HepG2 (cell line): Measurements from ENCODE around the gene FLYWCH1. TPM values are rescaled to one million over a fixed set of nuclear protein-coding genes. Genes with fewer than 3 reads are reported as not detected.

Experiments
- ADNP ChIP-seq: sonication (generic); formaldehyde crosslinking; IDR thresholded peaks from 2 replicates; pipeline ENCODE4 v1.4.0; 2020; ENCODE audit warnings: missing genetic modification reagents
- ARNT ChIP-seq: fragments of 450-650 bp; IDR thresholded peaks from 2 replicates; pipeline ENCODE4 v1.6.1; 2017
- DPF2 ChIP-seq: sonication (generic); formaldehyde crosslinking; IDR thresholded peaks from 2 replicates; pipeline ENCODE4 v1.4.0; 2020; ENCODE audit warnings: mild to moderate bottlenecking, low read depth, missing genetic modification reagents, borderline replicate concordance
- GFI1 ChIP-seq: sonication (generic); formaldehyde crosslinking; IDR thresholded peaks from 2 replicates; pipeline ENCODE4 v1.5.0; 2020; ENCODE audit warnings: missing genetic modification reagents, mild to moderate bottlenecking, borderline replicate concordance
- GTF3A ChIP-seq: sonication (generic); formaldehyde crosslinking; conservative IDR thresholded peaks from 2 replicates; pipeline ENCODE4 v1.4.0; 2020; ENCODE audit warnings: mild to moderate bottlenecking, missing genetic modification reagents
- IRX3 ChIP-seq: sonication (generic); formaldehyde crosslinking; IDR thresholded peaks from 2 replicates; pipeline ENCODE4 v1.8.1; 2023; ENCODE audit warnings: mild to moderate bottlenecking, low read depth, missing genetic modification reagents, borderline replicate concordance
- KLF12 ChIP-seq: sonication (generic); formaldehyde crosslinking; IDR thresholded peaks from 2 replicates; pipeline ENCODE4 v1.4.0; 2020; ENCODE audit warnings: missing genetic modification reagents, borderline replicate concordance
- RXRA ChIP-seq: sonication (generic); formaldehyde crosslinking; IDR thresholded peaks from 2 replicates; pipeline ENCODE4 v1.5.1; 2020; ENCODE audit warnings: missing genetic modification reagents
- SIN3A ChIP-seq: IDR thresholded peaks from 2 replicates; pipeline ENCODE4 v1.6.1; 2011; ENCODE audit warnings: low read depth, mild to moderate bottlenecking, control low read depth, low read length, borderline replicate concordance
- TAF15 ChIP-seq: fragments of 200-400 bp; formaldehyde crosslinking; IDR thresholded peaks from one replicate; pipeline ENCODE4 v1.6.1; 2018; ENCODE audit warnings: mild to moderate bottlenecking, low read depth, low read length; ENCODE audit not compliant: poor library complexity, severe bottlenecking
- TOE1 ChIP-seq: sonication (generic); formaldehyde crosslinking; IDR thresholded peaks from 2 replicates; pipeline ENCODE4 v1.4.0; 2020; ENCODE audit warnings: mild to moderate bottlenecking, missing genetic modification reagents
- ZBTB1 ChIP-seq: sonication (generic); formaldehyde crosslinking; IDR thresholded peaks from 2 replicates; pipeline ENCODE4 v1.4.0; 2020; ENCODE audit warnings: missing genetic modification reagents, borderline replicate concordance
- ZBTB8A ChIP-seq: sonication (generic); formaldehyde crosslinking; IDR thresholded peaks from 2 replicates; pipeline ENCODE4 v1.4.0; 2020; ENCODE audit warnings: mild to moderate bottlenecking, low read depth, missing genetic modification reagents, borderline replicate concordance
- ZFP37 ChIP-seq: sonication (generic); formaldehyde crosslinking; IDR thresholded peaks from 2 replicates; pipeline ENCODE4 v1.4.0; 2020; ENCODE audit warnings: missing genetic modification reagents, borderline replicate concordance
- ZKSCAN5 ChIP-seq: sonication (generic); formaldehyde crosslinking; IDR thresholded peaks from 2 replicates; pipeline ENCODE4 v1.5.1; 2020; ENCODE audit warnings: mild to moderate bottlenecking, missing genetic modification reagents
- ZNF253 ChIP-seq: sonication (generic); formaldehyde crosslinking; IDR thresholded peaks from 2 replicates; pipeline ENCODE4 v1.8.0; 2022; ENCODE audit warnings: mild to moderate bottlenecking, missing genetic modification reagents, borderline replicate concordance
- ZNF530 ChIP-seq: sonication (generic); formaldehyde crosslinking; IDR thresholded peaks from 2 replicates; pipeline ENCODE4 v1.5.0; 2020; ENCODE audit warnings: low read depth, mild to moderate bottlenecking, missing genetic modification reagents
- ZNF670 ChIP-seq: sonication (generic); formaldehyde crosslinking; IDR thresholded peaks from 2 replicates; pipeline ENCODE4 v1.8.0; 2022; ENCODE audit warnings: mild to moderate bottlenecking, missing genetic modification reagents, borderline replicate concordance
- ZNF713 ChIP-seq: sonication (generic); formaldehyde crosslinking; IDR thresholded peaks from 2 replicates; pipeline ENCODE4 v1.4.0; 2020; ENCODE audit warnings: mild to moderate bottlenecking, missing genetic modification reagents
- ZNF766 ChIP-seq: sonication (generic); formaldehyde crosslinking; IDR thresholded peaks from 2 replicates; pipeline ENCODE4 v1.5.0; 2020; ENCODE audit warnings: missing genetic modification reagents, borderline replicate concordance
- ZNF777 ChIP-seq: sonication (generic); formaldehyde crosslinking; IDR thresholded peaks from 2 replicates; pipeline ENCODE4 v1.4.0; 2020; ENCODE audit warnings: missing genetic modification reagents
- ZZZ3 ChIP-seq: sonication (generic); formaldehyde crosslinking; IDR thresholded peaks from 2 replicates; pipeline ENCODE4 v1.4.0; 2020; ENCODE audit warnings: missing genetic modification reagents, mild to moderate bottlenecking, borderline replicate concordance
- polyA plus RNA-seq, 8 experiments: library from polyadenylated mRNA; depleted of rRNA in 3 of 8; stranded (reverse) in 7 of 8; unstranded in 1 of 8; fragments of >200 nt; fragmentation: Illumina TruSeq in 4 of 8; extraction: Trizol in 4 of 8; gene quantifications; 2 replicates each; pipeline versions ENCODE4 v1.2.1 to v1.2.3, GENCODE V29; 2011 to 2016; ENCODE audit warnings: low read depth in 4 of 8, missing spikeins in 1 of 8, mixed read lengths in 1 of 8; ENCODE audit not compliant: insufficient read depth in 1 of 8
- total RNA-seq, 5 experiments: library from RNA; depleted of rRNA; stranded (reverse); fragments of >200 nt; fragmentation: Illumina TruSeq; extraction: Trizol; gene quantifications; 2 replicates each; pipeline ENCODE4 v1.2.3, GENCODE V29; 2016; ENCODE audit warnings: low read depth in 1 of 5
- TF ChIP-seq, protein P1 (sequence below): sonication (generic); formaldehyde crosslinking; IDR thresholded peaks from 2 replicates; pipeline ENCODE4 v1.4.0; 2020; ENCODE audit warnings: mild to moderate bottlenecking, missing genetic modification reagents
- TF ChIP-seq, protein P2 (sequence below): sonication (generic); formaldehyde crosslinking; IDR thresholded peaks from 2 replicates; pipeline ENCODE4 v1.4.0; 2020; ENCODE audit warnings: missing genetic modification reagents

Gene FLYWCH1
- total and polyA plus RNA-seq, 2 of the 13 experiments (the other 11 are each of a cell fraction or from before 2014, with no cell fraction given) = 7.3 to 12.4 TPM

DNA sequence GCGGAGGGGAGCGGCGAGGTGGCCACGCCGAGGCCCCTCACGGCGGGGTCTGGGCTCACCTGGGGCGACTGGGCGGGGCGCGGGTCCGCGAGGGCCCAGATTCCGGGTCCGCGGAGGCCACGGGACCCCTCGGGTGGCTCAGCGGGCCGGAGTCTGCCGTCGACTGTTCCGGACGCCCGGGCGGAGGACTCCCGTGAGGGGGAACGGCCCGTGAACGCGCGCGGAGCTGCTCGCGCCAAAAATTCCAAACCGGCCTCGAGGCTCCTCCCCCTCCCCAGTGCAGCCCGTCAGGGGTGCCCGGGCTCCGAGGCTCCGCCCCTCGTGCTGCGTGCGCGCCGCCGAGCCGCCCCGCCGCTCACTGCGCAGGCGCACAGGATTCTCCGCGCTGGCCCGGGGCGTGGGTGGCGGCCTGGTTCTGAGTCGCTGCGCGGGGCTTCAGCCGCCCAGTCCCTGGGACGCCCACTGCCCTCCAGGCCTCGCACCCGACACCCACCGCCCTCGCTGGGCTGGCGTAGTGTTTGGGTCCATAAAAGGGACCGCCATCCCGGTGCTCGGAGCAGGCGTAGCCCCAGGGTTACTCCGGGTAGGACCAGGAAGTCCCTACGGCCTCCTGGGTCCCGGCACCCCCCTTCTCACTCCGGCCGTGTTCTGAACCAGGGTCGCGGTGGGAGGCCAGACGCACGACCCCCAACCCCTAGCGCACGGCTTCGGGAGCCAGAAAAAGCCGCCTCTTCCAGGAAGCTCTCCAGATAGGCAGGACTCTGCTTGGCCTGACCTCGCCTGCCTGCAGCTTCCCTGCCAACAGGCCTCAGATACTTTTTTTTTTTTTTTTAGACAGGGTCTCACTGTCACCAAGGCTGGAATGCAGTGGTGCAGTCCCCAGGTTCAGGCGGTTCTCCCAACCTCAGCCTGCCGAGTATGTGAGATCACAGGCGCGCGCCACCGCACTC, 68.8 kb downstream of the FLYWCH1 start, which contains the start of gene PKMYT1 (continued):
- no peak for TF ChIP-seq ZFP37 (CRISPR knock-in tag)
- peak; percentile 94; the same call in 1 of the 2 replicates for TF ChIP-seq ZNF670 (CRISPR knock-in tag)
- TF ChIP-seq ZNF530 = no peak
- TF ChIP-seq ZNF766 (CRISPR knock-in tag) = no peak
- no peak; the same call in 1 of the 2 replicates for TF ChIP-seq RXRA
- TF ChIP-seq ZBTB1 (CRISPR knock-in tag) = no peak
- no peak for TF ChIP-seq TAF15
- no peak for TF ChIP-seq ZBTB8A (CRISPR knock-in tag)
- TF ChIP-seq DPF2 = no peak
- TF ChIP-seq GFI1 = peak; percentile 79; the same call in 1 of the 2 replicates
- no peak for TF ChIP-seq ADNP (CRISPR knock-in tag)
- no peak for TF ChIP-seq ZZZ3
- TF ChIP-seq GTF3A (CRISPR knock-in tag) = no peak
- TF ChIP-seq ZNF253 (CRISPR knock-in tag) = no peak
- TF ChIP-seq, protein P1, sequence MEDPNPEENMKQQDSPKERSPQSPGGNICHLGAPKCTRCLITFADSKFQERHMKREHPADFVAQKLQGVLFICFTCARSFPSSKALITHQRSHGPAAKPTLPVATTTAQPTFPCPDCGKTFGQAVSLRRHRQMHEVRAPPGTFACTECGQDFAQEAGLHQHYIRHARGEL (CRISPR knock-in tag) = no peak
- peak; percentile 82 for TF ChIP-seq KLF12 (CRISPR knock-in tag)
- peak; percentile 83; the same call in 1 of the 2 replicates for TF ChIP-seq SIN3A
- no peak for TF ChIP-seq ZKSCAN5 (CRISPR knock-in tag)
- TF ChIP-seq IRX3 (CRISPR knock-in tag) = no peak
- no peak for TF ChIP-seq TOE1 (CRISPR knock-in tag)
- TF ChIP-seq ARNT = no peak
- TF ChIP-seq, protein P2, sequence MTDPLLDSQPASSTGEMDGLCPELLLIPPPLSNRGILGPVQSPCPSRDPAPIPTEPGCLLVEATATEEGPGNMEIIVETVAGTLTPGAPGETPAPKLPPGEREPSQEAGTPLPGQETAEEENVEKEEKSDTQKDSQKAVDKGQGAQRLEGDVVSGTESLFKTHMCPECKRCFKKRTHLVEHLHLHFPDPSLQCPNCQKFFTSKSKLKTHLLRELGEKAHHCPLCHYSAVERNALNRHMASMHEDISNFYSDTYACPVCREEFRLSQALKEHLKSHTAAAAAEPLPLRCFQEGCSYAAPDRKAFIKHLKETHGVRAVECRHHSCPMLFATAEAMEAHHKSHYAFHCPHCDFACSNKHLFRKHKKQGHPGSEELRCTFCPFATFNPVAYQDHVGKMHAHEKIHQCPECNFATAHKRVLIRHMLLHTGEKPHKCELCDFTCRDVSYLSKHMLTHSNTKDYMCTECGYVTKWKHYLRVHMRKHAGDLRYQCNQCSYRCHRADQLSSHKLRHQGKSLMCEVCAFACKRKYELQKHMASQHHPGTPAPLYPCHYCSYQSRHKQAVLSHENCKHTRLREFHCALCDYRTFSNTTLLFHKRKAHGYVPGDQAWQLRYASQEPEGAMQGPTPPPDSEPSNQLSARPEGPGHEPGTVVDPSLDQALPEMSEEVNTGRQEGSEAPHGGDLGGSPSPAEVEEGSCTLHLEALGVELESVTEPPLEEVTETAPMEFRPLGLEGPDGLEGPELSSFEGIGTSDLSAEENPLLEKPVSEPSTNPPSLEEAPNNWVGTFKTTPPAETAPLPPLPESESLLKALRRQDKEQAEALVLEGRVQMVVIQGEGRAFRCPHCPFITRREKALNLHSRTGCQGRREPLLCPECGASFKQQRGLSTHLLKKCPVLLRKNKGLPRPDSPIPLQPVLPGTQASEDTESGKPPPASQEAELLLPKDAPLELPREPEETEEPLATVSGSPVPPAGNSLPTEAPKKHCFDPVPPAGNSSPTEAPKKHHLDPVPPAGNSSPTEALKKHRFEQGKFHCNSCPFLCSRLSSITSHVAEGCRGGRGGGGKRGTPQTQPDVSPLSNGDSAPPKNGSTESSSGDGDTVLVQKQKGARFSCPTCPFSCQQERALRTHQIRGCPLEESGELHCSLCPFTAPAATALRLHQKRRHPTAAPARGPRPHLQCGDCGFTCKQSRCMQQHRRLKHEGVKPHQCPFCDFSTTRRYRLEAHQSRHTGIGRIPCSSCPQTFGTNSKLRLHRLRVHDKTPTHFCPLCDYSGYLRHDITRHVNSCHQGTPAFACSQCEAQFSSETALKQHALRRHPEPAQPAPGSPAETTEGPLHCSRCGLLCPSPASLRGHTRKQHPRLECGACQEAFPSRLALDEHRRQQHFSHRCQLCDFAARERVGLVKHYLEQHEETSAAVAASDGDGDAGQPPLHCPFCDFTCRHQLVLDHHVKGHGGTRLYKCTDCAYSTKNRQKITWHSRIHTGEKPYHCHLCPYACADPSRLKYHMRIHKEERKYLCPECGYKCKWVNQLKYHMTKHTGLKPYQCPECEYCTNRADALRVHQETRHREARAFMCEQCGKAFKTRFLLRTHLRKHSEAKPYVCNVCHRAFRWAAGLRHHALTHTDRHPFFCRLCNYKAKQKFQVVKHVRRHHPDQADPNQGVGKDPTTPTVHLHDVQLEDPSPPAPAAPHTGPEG (CRISPR knock-in tag) = 0 out of 2 replicates have a peak, but pooled peaks have one; percentile 53
- TF ChIP-seq ZNF777 (CRISPR knock-in tag) = peak; percentile 67; the same call in 1 of the 2 replicates
- 0 out of 2 replicates have a peak, but pooled peaks have one; percentile 18 for TF ChIP-seq ZNF713 (CRISPR knock-in tag)
